Measurements from ENCODE around the gene EHBP1.

EHBP1 gene

GRCh38 chr2:62826141-62826540, 120.6 kb downstream of the EHBP1 start:
- no peak for DNase-seq

- no peak for DNase-seq
These were observed 121.6 kb downstream of the EHBP1 start for GRCh38 chr2:62826953-62827675.

- DNase-seq: no peak
These were observed 126.2 kb downstream of the EHBP1 start for GRCh38 chr2:62831729-62832128.

GRCh38 chr2:62844311-62845090, 139.0 kb downstream of the EHBP1 start:
- DNase-seq: no peak

- no peak for DNase-seq
These were observed 139.7 kb downstream of the EHBP1 start for GRCh38 chr2:62845256-62845655.

- no peak for DNase-seq
These were observed 146.7 kb downstream of the EHBP1 start for GRCh38 chr2:62852254-62852653.

GRCh38 chr2:62854600-62855514, 149.3 kb downstream of the EHBP1 start:
- DNase-seq: no peak

- no peak for DNase-seq
These were observed 150.9 kb downstream of the EHBP1 start for GRCh38 chr2:62856228-62857040.

GRCh38 chr2:62857139-62857931, 151.8 kb downstream of the EHBP1 start:
- DNase-seq: no peak

GRCh38 chr2:62858231-62858832, 152.8 kb downstream of the EHBP1 start:
- DNase-seq: peak; percentile 63

- DNase-seq: no peak
These were observed 163.4 kb downstream of the EHBP1 start for GRCh38 chr2:62868947-62869346.

- DNase-seq: no peak
These were observed 165.5 kb downstream of the EHBP1 start for GRCh38 chr2:62870966-62871365.

- DNase-seq: no peak
These were observed 166.0 kb downstream of the EHBP1 start for GRCh38 chr2:62871506-62871905.

GRCh38 chr2:62873603-62874002, 168.1 kb downstream of the EHBP1 start:
- no peak for DNase-seq

GRCh38 chr2:62874881-62875383, 169.4 kb downstream of the EHBP1 start:
- DNase-seq: no peak

- DNase-seq: no peak
These were observed 175.8 kb downstream of the EHBP1 start for GRCh38 chr2:62881162-62881795.

GRCh38 chr2:62883629-62884028, 178.1 kb downstream of the EHBP1 start:
- no peak for DNase-seq

GRCh38 chr2:62884086-62884485, 178.6 kb downstream of the EHBP1 start:
- no peak for DNase-seq

GRCh38 chr2:62884514-62884913, 179.0 kb downstream of the EHBP1 start:
- DNase-seq: peak; percentile 8

GRCh38 chr2:62894966-62895631, 189.6 kb downstream of the EHBP1 start:
- no peak for DNase-seq

Data from hematopoietic multipotent progenitor cell treated with erythropoietin and hydrocortisone succinate and interleukin-3 and kit ligand, for 6 days (in vitro differentiated cells).